Measurements from ENCODE around the gene RCOR3.

Gene RCOR3

DNA sequence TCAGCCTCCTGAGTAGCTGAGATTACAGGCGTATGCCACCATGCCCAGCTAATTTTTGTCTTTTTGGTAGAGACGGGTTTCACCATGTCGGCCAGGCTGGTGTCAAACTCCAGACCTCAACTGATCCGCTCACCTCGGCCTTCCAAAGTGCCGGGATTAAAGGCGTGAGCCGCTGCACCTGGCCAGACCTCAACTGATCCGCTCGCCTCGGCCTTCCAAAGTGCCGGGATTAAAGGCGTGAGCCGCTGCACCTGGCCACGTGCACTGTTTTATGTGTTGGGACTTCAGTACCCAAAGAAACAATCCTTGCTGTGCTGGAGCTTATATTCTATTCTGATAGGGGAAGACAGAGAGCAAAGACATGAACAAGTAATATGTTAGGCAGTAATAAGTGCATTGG is 77.6 kb downstream of the RCOR3 start:
- H3K27me3 ChIP-seq (replicated peaks; ENCODE audit: control insufficient read depth, insufficient read depth, low read length, poor library complexity, severe bottlenecking) = no peaks in the 10 kb centered on the region
- no peaks in the 10 kb centered on the region for H3K9me3 ChIP-seq (ENCODE audit: control insufficient read depth, low read length)
- no peak for DNase-seq
- no peaks in the 10 kb centered on the region for H3K36me3 ChIP-seq (ENCODE audit: control insufficient read depth, insufficient read depth, low read length)
- peak overlapping the region; percentile 59 for H3K27ac ChIP-seq (ENCODE audit: insufficient read depth, low read length, poor library complexity, severe bottlenecking)
- peaks cover 69% of the 10 kb centered on the region for H3K4me1 ChIP-seq (ENCODE audit: control insufficient read depth, insufficient read depth, low read length, poor library complexity, severe bottlenecking)
- H3K4me3 ChIP-seq (ENCODE audit: insufficient read depth, low read depth, low read length, poor library complexity, severe bottlenecking) = no peak overlapping the region

DNA sequence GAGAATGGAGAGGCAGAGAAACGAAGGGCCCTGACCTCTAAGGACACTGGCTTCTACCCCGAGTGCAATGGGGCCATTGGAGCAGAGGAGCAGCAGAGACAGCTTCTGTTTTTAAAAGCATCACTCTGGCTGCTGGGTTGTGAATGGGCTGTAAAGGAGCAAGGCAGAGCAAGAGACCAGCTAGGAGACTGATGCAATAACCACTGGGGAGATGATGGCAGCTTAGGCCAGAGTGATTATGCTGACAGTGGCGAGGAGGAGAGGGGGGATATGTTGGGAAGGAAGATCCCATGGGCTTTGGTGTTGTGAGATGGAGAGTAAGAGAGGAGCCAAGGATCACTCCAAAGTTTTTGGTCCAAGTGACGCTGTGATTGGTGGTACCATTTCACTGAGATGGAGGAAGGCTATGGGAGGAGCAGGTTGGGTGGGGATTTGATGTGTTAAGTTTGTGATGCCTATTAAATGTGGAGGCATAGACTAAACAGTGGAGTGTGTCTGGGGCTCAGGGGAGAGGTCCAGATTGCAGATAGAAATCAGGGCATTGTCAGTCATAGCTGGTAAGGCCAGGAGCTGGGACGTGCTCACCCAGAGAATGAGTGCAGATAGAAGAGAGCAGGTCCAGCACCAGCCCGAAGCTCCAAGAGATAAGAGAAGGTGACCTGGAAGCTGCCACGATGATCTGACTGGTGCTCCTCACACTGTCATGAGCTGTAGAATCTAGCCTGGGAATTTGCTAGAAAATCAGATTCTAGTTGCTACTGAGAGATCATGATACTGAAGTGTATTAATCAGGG is 78.5 kb downstream of the RCOR3 start:
- no peaks in the 10 kb centered on the region for H3K9me3 ChIP-seq (ENCODE audit: control insufficient read depth, low read length)
- peak overlapping the region; percentile 37 for H3K27ac ChIP-seq (ENCODE audit: insufficient read depth, low read length, poor library complexity, severe bottlenecking)
- H3K27me3 ChIP-seq (replicated peaks; ENCODE audit: control insufficient read depth, insufficient read depth, low read length, poor library complexity, severe bottlenecking) = no peaks in the 10 kb centered on the region
- H3K4me3 ChIP-seq (ENCODE audit: insufficient read depth, low read depth, low read length, poor library complexity, severe bottlenecking) = no peak overlapping the region
- no peaks in the 10 kb centered on the region for H3K36me3 ChIP-seq (ENCODE audit: control insufficient read depth, insufficient read depth, low read length)
- no peak for DNase-seq
- H3K4me1 ChIP-seq (ENCODE audit: control insufficient read depth, insufficient read depth, low read length, poor library complexity, severe bottlenecking) = peaks cover 60% of the 10 kb centered on the region

GRCh38 chr1:211338224-211338620 is 79.1 kb downstream of the RCOR3 start:
- H3K4me3 ChIP-seq (ENCODE audit: insufficient read depth, low read depth, low read length, poor library complexity, severe bottlenecking) = no peak overlapping the region
- no peaks in the 10 kb centered on the region for H3K27me3 ChIP-seq (replicated peaks; ENCODE audit: control insufficient read depth, insufficient read depth, low read length, poor library complexity, severe bottlenecking)
- H3K36me3 ChIP-seq (ENCODE audit: control insufficient read depth, insufficient read depth, low read length) = no peaks in the 10 kb centered on the region
- no peak overlapping the region for H3K27ac ChIP-seq (ENCODE audit: insufficient read depth, low read length, poor library complexity, severe bottlenecking)
- DNase-seq = no peak
- H3K4me1 ChIP-seq (ENCODE audit: control insufficient read depth, insufficient read depth, low read length, poor library complexity, severe bottlenecking) = peaks cover 59% of the 10 kb centered on the region
- H3K9me3 ChIP-seq (ENCODE audit: control insufficient read depth, low read length) = no peaks in the 10 kb centered on the region

GRCh38 chr1:211339631-211340041 is 80.5 kb downstream of the RCOR3 start:
- H3K9me3 ChIP-seq (ENCODE audit: control insufficient read depth, low read length) = no peaks in the 10 kb centered on the region
- no peak overlapping the region for H3K4me3 ChIP-seq (ENCODE audit: insufficient read depth, low read depth, low read length, poor library complexity, severe bottlenecking)
- H3K4me1 ChIP-seq (ENCODE audit: control insufficient read depth, insufficient read depth, low read length, poor library complexity, severe bottlenecking) = peaks cover 54% of the 10 kb centered on the region
- no peak overlapping the region for H3K27ac ChIP-seq (ENCODE audit: insufficient read depth, low read length, poor library complexity, severe bottlenecking)
- no peaks in the 10 kb centered on the region for H3K36me3 ChIP-seq (ENCODE audit: control insufficient read depth, insufficient read depth, low read length)
- DNase-seq = no peak
- H3K27me3 ChIP-seq (replicated peaks; ENCODE audit: control insufficient read depth, insufficient read depth, low read length, poor library complexity, severe bottlenecking) = no peaks in the 10 kb centered on the region

DNA sequence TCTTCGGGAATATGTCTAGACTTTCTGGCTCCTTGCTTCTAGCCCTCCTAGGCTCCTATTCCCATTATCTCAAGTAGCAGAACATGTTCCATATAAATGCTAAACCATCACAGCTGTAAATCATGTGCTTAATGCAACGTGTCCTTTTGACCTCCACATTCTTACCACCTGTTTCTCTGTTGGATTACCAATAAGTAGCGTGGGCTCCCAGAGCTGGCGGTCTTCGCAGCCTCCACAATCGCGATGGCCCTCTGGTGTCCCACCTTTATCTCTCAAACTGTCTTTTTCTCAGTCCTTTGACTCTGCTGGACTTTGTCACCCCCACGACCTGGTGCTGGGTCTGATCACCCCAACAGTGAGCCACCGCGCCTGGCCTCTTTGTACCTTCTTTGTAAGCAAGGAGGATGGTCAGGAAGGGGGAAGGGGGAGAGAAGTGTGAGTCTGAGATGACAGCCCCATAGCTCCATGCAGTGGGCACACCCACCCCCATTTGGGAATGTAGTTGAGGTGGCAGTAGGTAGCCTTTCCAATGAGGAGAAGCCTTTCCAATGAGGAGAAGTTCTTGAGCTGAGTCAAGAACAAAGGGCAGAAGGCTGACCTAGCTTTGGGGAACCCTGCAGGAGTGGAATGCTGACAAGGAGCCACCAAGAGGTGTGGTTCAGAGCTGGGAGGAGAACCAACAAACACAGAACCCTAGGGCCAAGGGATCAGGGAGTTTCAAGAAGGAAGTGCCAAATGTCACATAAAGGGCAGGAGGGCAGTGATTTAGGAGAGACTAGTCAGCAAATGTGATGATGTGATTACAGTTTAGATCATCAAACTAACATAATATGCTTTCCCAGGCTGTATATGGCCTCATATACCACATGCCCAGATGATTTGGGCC is 81.7 kb downstream of the RCOR3 start:
- Histone ChIP-seq H3K4me3 (ENCODE audit: insufficient read depth, low read depth, low read length, poor library complexity, severe bottlenecking) (no peak overlapping the region), H3K36me3 (ENCODE audit: control insufficient read depth, insufficient read depth, low read length) (peaks cover 6% of the 10 kb centered on the region), H3K27me3 (replicated peaks; ENCODE audit: control insufficient read depth, insufficient read depth, low read length, poor library complexity, severe bottlenecking) (no peaks in the 10 kb centered on the region), H3K9me3 (ENCODE audit: control insufficient read depth, low read length) (no peaks in the 10 kb centered on the region), H3K4me1 (ENCODE audit: control insufficient read depth, insufficient read depth, low read length, poor library complexity, severe bottlenecking) (peaks cover 45% of the 10 kb centered on the region), H3K27ac (ENCODE audit: insufficient read depth, low read length, poor library complexity, severe bottlenecking) (no peak overlapping the region)
- DNase-seq = no peak

- Histone ChIP-seq H3K4me3 (ENCODE audit: insufficient read depth, low read depth, low read length, poor library complexity, severe bottlenecking) (no peak overlapping the region), H3K36me3 (ENCODE audit: control insufficient read depth, insufficient read depth, low read length) (peaks cover 6% of the 10 kb centered on the region), H3K4me1 (ENCODE audit: control insufficient read depth, insufficient read depth, low read length, poor library complexity, severe bottlenecking) (peaks cover 42% of the 10 kb centered on the region), H3K27me3 (replicated peaks; ENCODE audit: control insufficient read depth, insufficient read depth, low read length, poor library complexity, severe bottlenecking) (no peaks in the 10 kb centered on the region), H3K27ac (ENCODE audit: insufficient read depth, low read length, poor library complexity, severe bottlenecking) (no peak overlapping the region), H3K9me3 (ENCODE audit: control insufficient read depth, low read length) (no peaks in the 10 kb centered on the region)
- DNase-seq = no peak
Measured at GRCh38 chr1:211341999-211342398, 82.8 kb downstream of the RCOR3 start.

DNA sequence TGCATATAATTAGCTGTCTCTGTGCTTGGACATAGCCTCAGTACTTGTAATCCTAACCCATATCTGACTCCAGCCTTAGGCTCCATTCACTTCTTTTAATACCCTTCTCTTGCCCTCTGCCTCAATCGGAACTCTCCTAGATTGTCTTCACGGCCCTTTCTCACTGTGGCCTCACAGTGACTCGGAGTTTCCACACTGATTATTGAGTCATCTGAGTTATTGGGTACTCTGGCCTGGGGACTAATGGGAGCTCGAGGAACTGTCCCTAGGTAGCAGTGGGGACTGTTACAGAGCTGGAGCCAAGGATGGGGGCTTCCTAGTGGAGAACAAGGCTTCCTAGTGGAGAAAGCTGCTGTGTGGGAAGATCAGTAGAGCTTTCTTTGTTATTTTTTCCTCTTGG is 84.4 kb downstream of the RCOR3 start:
- peaks cover 32% of the 10 kb centered on the region for H3K4me1 ChIP-seq (ENCODE audit: control insufficient read depth, insufficient read depth, low read length, poor library complexity, severe bottlenecking)
- no peak for DNase-seq
- H3K4me3 ChIP-seq (ENCODE audit: insufficient read depth, low read depth, low read length, poor library complexity, severe bottlenecking) = no peak overlapping the region
- no peaks in the 10 kb centered on the region for H3K9me3 ChIP-seq (ENCODE audit: control insufficient read depth, low read length)
- H3K36me3 ChIP-seq (ENCODE audit: control insufficient read depth, insufficient read depth, low read length) = peaks cover 6% of the 10 kb centered on the region
- no peaks in the 10 kb centered on the region for H3K27me3 ChIP-seq (replicated peaks; ENCODE audit: control insufficient read depth, insufficient read depth, low read length, poor library complexity, severe bottlenecking)
- no peak overlapping the region for H3K27ac ChIP-seq (ENCODE audit: insufficient read depth, low read length, poor library complexity, severe bottlenecking)

- no peak overlapping the region for H3K27ac ChIP-seq (ENCODE audit: insufficient read depth, low read length, poor library complexity, severe bottlenecking)
- peaks cover 27% of the 10 kb centered on the region for H3K4me1 ChIP-seq (ENCODE audit: control insufficient read depth, insufficient read depth, low read length, poor library complexity, severe bottlenecking)
Measured at GRCh38 chr1:211344152-211344618, 85.0 kb downstream of the RCOR3 start.

GRCh38 chr1:211345719-211346118 is 86.6 kb downstream of the RCOR3 start:
- no peak overlapping the region for H3K27ac ChIP-seq (ENCODE audit: insufficient read depth, low read length, poor library complexity, severe bottlenecking)
- no peaks in the 10 kb centered on the region for H3K27me3 ChIP-seq (replicated peaks; ENCODE audit: control insufficient read depth, insufficient read depth, low read length, poor library complexity, severe bottlenecking)
- H3K4me1 ChIP-seq (ENCODE audit: control insufficient read depth, insufficient read depth, low read length, poor library complexity, severe bottlenecking) = peaks cover 18% of the 10 kb centered on the region
- no peaks in the 10 kb centered on the region for H3K9me3 ChIP-seq (ENCODE audit: control insufficient read depth, low read length)
- no peak overlapping the region for H3K4me3 ChIP-seq (ENCODE audit: insufficient read depth, low read depth, low read length, poor library complexity, severe bottlenecking)
- H3K36me3 ChIP-seq (ENCODE audit: control insufficient read depth, insufficient read depth, low read length) = peaks cover 6% of the 10 kb centered on the region
- DNase-seq = no peak

More at GRCh38 chr1:211344152-211344618, 85.0 kb downstream of the RCOR3 start:
- no peak for DNase-seq
- Histone ChIP-seq H3K9me3 (ENCODE audit: control insufficient read depth, low read length) (no peaks in the 10 kb centered on the region), H3K27me3 (replicated peaks; ENCODE audit: control insufficient read depth, insufficient read depth, low read length, poor library complexity, severe bottlenecking) (no peaks in the 10 kb centered on the region), H3K4me3 (ENCODE audit: insufficient read depth, low read depth, low read length, poor library complexity, severe bottlenecking) (no peak overlapping the region), H3K36me3 (ENCODE audit: control insufficient read depth, insufficient read depth, low read length) (peaks cover 6% of the 10 kb centered on the region)
